Astrocyte of the cerebellum (primary cell): Measurements from ENCODE around the gene DDX10.
"Not testable (repeated sequence)": the region's sequence is repeated elsewhere in the genome, so short reads cannot be mapped to it uniquely, and the experiment has no call there.

Source experiments
- DNase-seq: peaks from one replicate; pipeline ENCODE4 v3.0.0-alpha.2; 2011; ENCODE audit warnings: low read depth
- H3K4me3 ChIP-seq: 2 replicates; pipeline ENCODE4 v1.5.1; 2011; ENCODE audit warnings: mild to moderate bottlenecking, low read depth, low read length, moderate library complexity
- CTCF ChIP-seq: IDR thresholded peaks from 2 replicates; pipeline ENCODE4 v1.5.1; 2012; ENCODE audit warnings: low read length, low read depth, moderate library complexity, mild to moderate bottlenecking; ENCODE audit errors: missing control alignments
- in situ Hi-C: cut with HindIII; loops from 2 replicates; pipeline ENCODE4 v1.10.0; 2017; ENCODE audit warnings: low sequenced_read_pairs

DDX10 gene

GRCh38 chr11:108774037-108774730 is 109.3 kb downstream of the DDX10 start:
- in situ Hi-C loops, result no loop called here
- TF ChIP-seq CTCF, result no peak
- H3K4me3 ChIP-seq, result no peak overlapping the region
- DNase-seq, result no peak

GRCh38 chr11:108775324-108775723 is 110.5 kb downstream of the DDX10 start:
- no peak for TF ChIP-seq CTCF
- no peak overlapping the region for H3K4me3 ChIP-seq
- in situ Hi-C loops, result no loop called here
- no peak for DNase-seq

GRCh38 chr11:108779147-108779546 is 114.3 kb downstream of the DDX10 start:
- DNase-seq, in situ Hi-C loops, H3K4me3 ChIP-seq: not testable (repeated sequence)

GRCh38 chr11:108780119-108780518 is 115.2 kb downstream of the DDX10 start:
- TF ChIP-seq CTCF, result no peak
- DNase-seq, result no peak
- H3K4me3 ChIP-seq, result no peak overlapping the region
- in situ Hi-C loops, result no loop called here

- H3K4me3 ChIP-seq, result no peak overlapping the region
- no peak for DNase-seq
- no peak for TF ChIP-seq CTCF
- in situ Hi-C loops, result no loop called here
These were observed 117.1 kb downstream of the DDX10 start for GRCh38 chr11:108781946-108782345.

GRCh38 chr11:108786281-108786990 is 121.6 kb downstream of the DDX10 start:
- no peak for TF ChIP-seq CTCF
- no peak for DNase-seq
- H3K4me3 ChIP-seq, result no peak overlapping the region
- in situ Hi-C loops, result no loop called here

GRCh38 chr11:108787105-108787504 is 122.2 kb downstream of the DDX10 start:
- TF ChIP-seq CTCF, result no peak
- H3K4me3 ChIP-seq, result no peak overlapping the region
- in situ Hi-C loops, result no loop called here
- DNase-seq, result no peak
